Measurements from ENCODE around the gene MORN4.

Gene MORN4

GRCh38 chr10:97575127-97575668, 58.1 kb downstream of the MORN4 start:
- Histone ChIP-seq H3K9me3 (ENCODE audit: insufficient read depth, low read length) (no peaks in the 10 kb centered on the region), H3K36me3 (ENCODE audit: low read length) (no peaks in the 10 kb centered on the region), H3K79me2 (ENCODE audit: insufficient read depth, low read length) (no peaks in the 10 kb centered on the region), H3F3A (ENCODE audit: insufficient read depth) (no peaks in the 10 kb centered on the region), H4K20me1 (ENCODE audit: low read depth, low read length) (no peaks in the 10 kb centered on the region), H3K4me3 (ENCODE audit: insufficient read depth, low read length, poor library complexity, severe bottlenecking) (no peak overlapping the region), H3K9ac (ENCODE audit: low read length) (no peak overlapping the region), H3K27me3 (ENCODE audit: low read length) (no peaks in the 10 kb centered on the region), H3K9me2 (replicated peaks; ENCODE audit: insufficient read depth, low read length) (no peaks in the 10 kb centered on the region), H2AFZ (ENCODE audit: low read depth, low read length, severe bottlenecking) (no peak overlapping the region), H3K27ac (ENCODE audit: low read depth, low read length) (no peak overlapping the region), H3K4me2 (ENCODE audit: low read depth, low read length, poor library complexity, severe bottlenecking) (no peak overlapping the region)
- TF ChIP-seq CTCF (IDR thresholded peaks at IDR 0.05; ENCODE audit: insufficient read depth, low read length, poor library complexity, severe bottlenecking) (no peak), EZH2phosphoT487 (conservative IDR thresholded peaks at IDR 0.05; ENCODE audit: low read length) (no peak)

GRCh38 chr10:97574374-97575126, 58.8 kb downstream of the MORN4 start:
- TF ChIP-seq EZH2phosphoT487 (conservative IDR thresholded peaks at IDR 0.05; ENCODE audit: low read length) (no peak), CTCF (IDR thresholded peaks at IDR 0.05; ENCODE audit: insufficient read depth, low read length, poor library complexity, severe bottlenecking) (no peak)
- Histone ChIP-seq H3K27me3 (ENCODE audit: low read length) (no peaks in the 10 kb centered on the region), H3K27ac (ENCODE audit: low read depth, low read length) (no peak overlapping the region), H3K9me2 (replicated peaks; ENCODE audit: insufficient read depth, low read length) (no peaks in the 10 kb centered on the region), H3K36me3 (ENCODE audit: low read length) (no peaks in the 10 kb centered on the region), H3K9ac (ENCODE audit: low read length) (no peak overlapping the region), H3K4me2 (ENCODE audit: low read depth, low read length, poor library complexity, severe bottlenecking) (no peak overlapping the region), H3K9me3 (ENCODE audit: insufficient read depth, low read length) (no peaks in the 10 kb centered on the region), H3K79me2 (ENCODE audit: insufficient read depth, low read length) (no peaks in the 10 kb centered on the region), H4K20me1 (ENCODE audit: low read depth, low read length) (no peaks in the 10 kb centered on the region), H3F3A (ENCODE audit: insufficient read depth) (no peaks in the 10 kb centered on the region), H2AFZ (ENCODE audit: low read depth, low read length, severe bottlenecking) (no peak overlapping the region), H3K4me3 (ENCODE audit: insufficient read depth, low read length, poor library complexity, severe bottlenecking) (no peak overlapping the region)

GRCh38 chr10:97573672-97574071, 59.6 kb downstream of the MORN4 start:
- Histone ChIP-seq H3K9me3 (ENCODE audit: insufficient read depth, low read length) (no peaks in the 10 kb centered on the region), H3K9ac (ENCODE audit: low read length) (no peak overlapping the region), H3K9me2 (replicated peaks; ENCODE audit: insufficient read depth, low read length) (no peaks in the 10 kb centered on the region), H4K20me1 (ENCODE audit: low read depth, low read length) (no peaks in the 10 kb centered on the region), H2AFZ (ENCODE audit: low read depth, low read length, severe bottlenecking) (no peak overlapping the region), H3K27me3 (ENCODE audit: low read length) (no peaks in the 10 kb centered on the region), H3K4me2 (ENCODE audit: low read depth, low read length, poor library complexity, severe bottlenecking) (no peak overlapping the region), H3K36me3 (ENCODE audit: low read length) (no peaks in the 10 kb centered on the region), H3K4me3 (ENCODE audit: insufficient read depth, low read length, poor library complexity, severe bottlenecking) (no peak overlapping the region), H3F3A (ENCODE audit: insufficient read depth) (no peaks in the 10 kb centered on the region), H3K27ac (ENCODE audit: low read depth, low read length) (no peak overlapping the region), H3K79me2 (ENCODE audit: insufficient read depth, low read length) (no peaks in the 10 kb centered on the region)
- TF ChIP-seq EZH2phosphoT487 (conservative IDR thresholded peaks at IDR 0.05; ENCODE audit: low read length) (no peak), CTCF (IDR thresholded peaks at IDR 0.05; ENCODE audit: insufficient read depth, low read length, poor library complexity, severe bottlenecking) (no peak)
